AG10803 (cell line): Measurements from ENCODE around the gene APOL5.

Experiments
- DNase-seq: peaks from one replicate; pipeline ENCODE4 v3.0.0; 2010; ENCODE audit warnings: low read depth
- H3K4me3 ChIP-seq: 2 replicates; pipeline ENCODE4 v1.5.1; 2011; ENCODE audit warnings: mild to moderate bottlenecking, low read length, control low read depth
- TF ChIP-seq, protein P1 (sequence below): conservative IDR thresholded peaks from 2 replicates; pipeline ENCODE4 v1.5.1; 2011; ENCODE audit warnings: mild to moderate bottlenecking, low read length, control low read depth, inconsistent platforms

Gene APOL5

GRCh38 chr22:35711336-35711735 lies 6.3 kb upstream of the APOL5 start:
- TF ChIP-seq, protein P1, sequence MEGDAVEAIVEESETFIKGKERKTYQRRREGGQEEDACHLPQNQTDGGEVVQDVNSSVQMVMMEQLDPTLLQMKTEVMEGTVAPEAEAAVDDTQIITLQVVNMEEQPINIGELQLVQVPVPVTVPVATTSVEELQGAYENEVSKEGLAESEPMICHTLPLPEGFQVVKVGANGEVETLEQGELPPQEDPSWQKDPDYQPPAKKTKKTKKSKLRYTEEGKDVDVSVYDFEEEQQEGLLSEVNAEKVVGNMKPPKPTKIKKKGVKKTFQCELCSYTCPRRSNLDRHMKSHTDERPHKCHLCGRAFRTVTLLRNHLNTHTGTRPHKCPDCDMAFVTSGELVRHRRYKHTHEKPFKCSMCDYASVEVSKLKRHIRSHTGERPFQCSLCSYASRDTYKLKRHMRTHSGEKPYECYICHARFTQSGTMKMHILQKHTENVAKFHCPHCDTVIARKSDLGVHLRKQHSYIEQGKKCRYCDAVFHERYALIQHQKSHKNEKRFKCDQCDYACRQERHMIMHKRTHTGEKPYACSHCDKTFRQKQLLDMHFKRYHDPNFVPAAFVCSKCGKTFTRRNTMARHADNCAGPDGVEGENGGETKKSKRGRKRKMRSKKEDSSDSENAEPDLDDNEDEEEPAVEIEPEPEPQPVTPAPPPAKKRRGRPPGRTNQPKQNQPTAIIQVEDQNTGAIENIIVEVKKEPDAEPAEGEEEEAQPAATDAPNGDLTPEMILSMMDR: no peak
- no peak overlapping the region for H3K4me3 ChIP-seq
- no peak for DNase-seq

DNA sequence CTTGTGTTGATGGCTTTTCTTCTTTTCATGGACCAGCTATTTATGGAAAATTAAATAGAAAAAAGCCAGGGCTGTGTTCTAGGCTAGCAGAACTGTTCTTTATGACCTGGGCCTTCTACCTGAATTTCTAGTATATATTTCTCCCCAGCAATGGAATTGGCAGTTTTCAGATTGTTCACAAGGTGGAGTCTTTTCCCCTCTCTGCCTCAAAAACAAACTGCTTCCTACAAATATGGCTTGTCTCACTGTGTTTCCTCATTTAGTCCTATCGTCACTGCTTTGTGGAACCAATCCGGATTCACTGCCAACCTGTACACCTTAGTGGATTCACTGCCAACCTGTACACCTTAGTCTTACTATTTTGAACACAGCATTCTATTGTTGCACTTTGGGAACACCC lies 5.0 kb upstream of the APOL5 start:
- no peak overlapping the region for H3K4me3 ChIP-seq
- DNase-seq: no peak
- TF ChIP-seq, protein P1: no peak

GRCh38 chr22:35719212-35719875 lies 1.7 kb downstream of the APOL5 start:
- H3K4me3 ChIP-seq: no peak overlapping the region
- TF ChIP-seq, protein P1: no peak
- no peak for DNase-seq

GRCh38 chr22:35721960-35722359 lies 4.3 kb downstream of the APOL5 start:
- no peak for DNase-seq
- no peak overlapping the region for H3K4me3 ChIP-seq
- TF ChIP-seq, protein P1: no peak

GRCh38 chr22:35725521-35725920 lies 7.8 kb downstream of the APOL5 start:
- DNase-seq: no peak
- no peak overlapping the region for H3K4me3 ChIP-seq
- TF ChIP-seq, protein P1: no peak

DNA sequence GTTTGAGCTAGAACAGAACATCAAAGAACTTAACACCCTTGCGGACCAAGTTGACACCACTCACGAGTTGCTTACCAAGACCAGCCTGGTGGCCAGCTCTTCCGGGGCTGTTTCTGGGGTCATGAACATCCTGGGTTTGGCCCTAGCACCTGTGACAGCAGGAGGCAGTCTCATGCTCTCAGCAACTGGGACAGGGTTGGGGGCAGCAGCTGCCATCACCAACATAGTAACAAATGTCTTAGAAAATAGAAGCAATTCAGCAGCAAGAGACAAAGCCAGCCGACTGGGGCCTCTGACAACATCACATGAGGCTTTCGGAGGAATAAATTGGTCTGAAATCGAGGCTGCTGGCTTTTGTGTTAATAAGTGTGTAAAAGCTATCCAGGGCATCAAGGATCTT lies 8.7 kb downstream of the APOL5 start:
- no peak overlapping the region for H3K4me3 ChIP-seq
- TF ChIP-seq, protein P1: no peak
- no peak for DNase-seq

GRCh38 chr22:35726933-35727332 lies 9.3 kb downstream of the APOL5 start:
- TF ChIP-seq, protein P1: no peak
- DNase-seq: no peak
- no peak overlapping the region for H3K4me3 ChIP-seq
